ENCODE measurements around the gene PIM1. TPM values are rescaled to one million over a fixed set of nuclear protein-coding genes. Genes with fewer than 3 reads are reported as not detected.

The PIM1 gene
- total RNA-seq, 2 experiments from 2014 or later, result 24.7 to 31.4 TPM

GRCh38 chr6:37173493-37174195 is 3.7 kb downstream of the PIM1 start:
- intact Hi-C loops (cut with micrococcal nuclease; ENCODE audit: unreplicated experiment), result loop anchor here (10.0 kb wide), 1 partner anchor 409 kb away; no protein-coding TSS in a partner anchor
- POLR2A ChIA-PET, result interaction anchor here (4.8 kb wide), 1 partner anchor 122 kb away, joined by 40 read pairs; no protein-coding TSS in a partner anchor
- CTCF ChIA-PET (ENCODE audit: unreplicated experiment), result no interaction called here
- Histone ChIP-seq H3K4me3 (ENCODE audit: low read depth, low read length, poor library complexity, severe bottlenecking) (no peak overlapping the region), H3K4me1 (ENCODE audit: insufficient read depth, low read length, poor library complexity, severe bottlenecking) (peaks cover 20% of the 10 kb centered on the region), H4K20me1 (ENCODE audit: insufficient read depth, low read length) (peaks cover 13% of the 10 kb centered on the region), H3K36me3 (ENCODE audit: insufficient read depth, low read length) (peaks cover 55% of the 10 kb centered on the region), H2AFZ (ENCODE audit: low read length) (no peak overlapping the region), H3K9me2 (ENCODE audit: insufficient read depth, low read length) (no peaks in the 10 kb centered on the region), H3K27ac (ENCODE audit: low read depth, low read length, poor library complexity, severe bottlenecking) (no peak overlapping the region), H3K9me3 (ENCODE audit: low read length) (no peaks in the 10 kb centered on the region), H3K79me2 (ENCODE audit: insufficient read depth, low read depth, low read length) (peaks cover 20% of the 10 kb centered on the region; the same call in 1 of the 2 replicates), H3K4me2 (ENCODE audit: low read length) (no peak overlapping the region; the same call in 1 of the 2 replicates)
- DNase-seq (ENCODE audit: low spot score), result no peak
- BruUV-seq (replicated peaks), result no TSS peak
- TF ChIP-seq EZH2phosphoT487 (IDR thresholded peaks at IDR 0.05; ENCODE audit: borderline replicate concordance, low read depth, low read length) (no peak), CTCF (conservative IDR thresholded peaks at IDR 0.05; ENCODE audit: low read length) (no peak)

DNA sequence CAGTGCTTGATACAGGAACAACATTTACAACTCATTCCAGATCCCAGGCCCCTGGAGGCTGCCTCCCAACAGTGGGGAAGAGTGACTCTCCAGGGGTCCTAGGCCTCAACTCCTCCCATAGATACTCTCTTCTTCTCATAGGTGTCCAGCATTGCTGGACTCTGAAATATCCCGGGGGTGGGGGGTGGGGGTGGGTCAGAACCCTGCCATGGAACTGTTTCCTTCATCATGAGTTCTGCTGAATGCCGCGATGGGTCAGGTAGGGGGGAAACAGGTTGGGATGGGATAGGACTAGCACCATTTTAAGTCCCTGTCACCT is 4.2 kb downstream of the PIM1 start:
- H2AFZ ChIP-seq (ENCODE audit: low read length), result no peak overlapping the region
- H3K36me3 ChIP-seq (ENCODE audit: insufficient read depth, low read length), result peaks cover 55% of the 10 kb centered on the region
- H3K27ac ChIP-seq (ENCODE audit: low read depth, low read length, poor library complexity, severe bottlenecking), result no peak overlapping the region
- DNase-seq (ENCODE audit: low spot score), result no peak
- BruUV-seq (replicated peaks), result no TSS peak
- no peaks in the 10 kb centered on the region for H3K9me2 ChIP-seq (ENCODE audit: insufficient read depth, low read length)
- no peak for TF ChIP-seq EZH2phosphoT487 (IDR thresholded peaks at IDR 0.05; ENCODE audit: borderline replicate concordance, low read depth, low read length)
- no peak for TF ChIP-seq CTCF (conservative IDR thresholded peaks at IDR 0.05; ENCODE audit: low read length)
- peaks cover 15% of the 10 kb centered on the region for H3K4me1 ChIP-seq (ENCODE audit: insufficient read depth, low read length, poor library complexity, severe bottlenecking)
- no peaks in the 10 kb centered on the region for H3K9me3 ChIP-seq (ENCODE audit: low read length)
- peaks cover 13% of the 10 kb centered on the region for H4K20me1 ChIP-seq (ENCODE audit: insufficient read depth, low read length)
- no peak overlapping the region for H3K4me3 ChIP-seq (ENCODE audit: low read depth, low read length, poor library complexity, severe bottlenecking)
- intact Hi-C loops (cut with micrococcal nuclease; ENCODE audit: unreplicated experiment), result loop anchor here (10.0 kb wide), 1 partner anchor 409 kb away; no protein-coding TSS in a partner anchor
- POLR2A ChIA-PET, result no interaction called here
- no peak overlapping the region for H3K4me2 ChIP-seq (ENCODE audit: low read length)
- peaks cover 20% of the 10 kb centered on the region; the same call in 1 of the 2 replicates for H3K79me2 ChIP-seq (ENCODE audit: insufficient read depth, low read depth, low read length)
- CTCF ChIA-PET (ENCODE audit: unreplicated experiment), result no interaction called here
